ENCODE measurements around the gene FAIM2.

- TF ChIP-seq SMC3 (IDR thresholded peaks at IDR 0.05; ENCODE audit: borderline replicate concordance, low read length) (no peak), CHD1 (IDR thresholded peaks at IDR 0.05; ENCODE audit: low read depth, low read length) (no peak), POLR2A (IDR thresholded peaks at IDR 0.05; ENCODE audit: low read depth, low read length) (no peak), HDAC2 (IDR thresholded peaks at IDR 0.05) (no peak), CTCF (IDR thresholded peaks at IDR 0.05 in 2 of 3, conservative IDR thresholded peaks at IDR 0.05 in 1 of 3; ENCODE audit: control insufficient read depth in 2 of 3, extremely low read depth in 1 of 3, insufficient read depth in 1 of 3, low read depth in 3 of 3, low read length in 3 of 3) (no peak), EP300 (IDR thresholded peaks at IDR 0.05; ENCODE audit: borderline replicate concordance in 1 of 2, control insufficient read depth in 1 of 2, low read depth in 2 of 2, low read length in 2 of 2) (no peak), NFIC (IDR thresholded peaks at IDR 0.05; ENCODE audit: low read depth, low read length) (no peak), POLR2AphosphoS5 (IDR thresholded peaks at IDR 0.05; ENCODE audit: low read length) (no peak), SP1 (IDR thresholded peaks at IDR 0.05; ENCODE audit: low read depth, low read length) (no peak), FOXK2 (IDR thresholded peaks at IDR 0.05) (no peak), MEF2A (IDR thresholded peaks at IDR 0.05; ENCODE audit: insufficient read depth, low read depth, low read length) (no peak)
Observed at GRCh38 chr12:49874142-49874897, 29.4 kb downstream of the FAIM2 start.

Data from GM12878 (cell line).